Measurements from ENCODE around the gene TBCA. TPM values are rescaled to one million over a fixed set of nuclear protein-coding genes. Genes with fewer than 3 reads are reported as not detected.

TBCA gene
- total RNA-seq, 1 experiment from 2014 or later = 330 TPM

- peaks cover 91% of the 10 kb centered on the region for H3K27me3 ChIP-seq (ENCODE audit: insufficient read depth, low read length)
- Mint-ChIP-seq H3K36me3 (ENCODE audit: insufficient read depth in 1 of 3, low read depth in 3 of 3) (peaks cover 0 to 1% (median 0%) of the 10 kb centered on the region in 3 experiments; a peak in 1 of 7 replicates), H3K4me3 (no peak overlapping the region; a peak in 1 of 5 replicates), H3K4me1 (peaks cover 21 to 63% of the 10 kb centered on the region in 2 experiments), H3K27ac (no peak overlapping the region), H3K27me3 (ENCODE audit: low read depth) (peaks cover 99% of the 10 kb centered on the region), H3K9me3 (peaks cover 2 to 13% of the 10 kb centered on the region in 2 experiments; a peak in 4 of 5 replicates)
- H3K23ac ChIP-seq (ENCODE audit: insufficient read length, low read depth, low read length) = no peak overlapping the region
- H3K18ac ChIP-seq (ENCODE audit: insufficient read length, low read depth, low read length) = no peak overlapping the region
- no peaks in the 10 kb centered on the region for H3K4me1 ChIP-seq (ENCODE audit: insufficient read depth, low read length)
- DNase-seq = no peak
- no peak overlapping the region for H3K27ac ChIP-seq (ENCODE audit: insufficient read length, low read depth, low read length)
- H2BK12ac ChIP-seq (ENCODE audit: insufficient read length, low read depth, low read length) = no peak overlapping the region
- H2AK5ac ChIP-seq (ENCODE audit: insufficient read length, low read length) = no peak overlapping the region
- no peaks in the 10 kb centered on the region for H3K79me1 ChIP-seq (ENCODE audit: insufficient read depth, low read depth, low read length, poor library complexity, severe bottlenecking)
- H4K5ac ChIP-seq (ENCODE audit: insufficient read length, low read depth, low read length) = no peak overlapping the region
- no peak overlapping the region for H4K91ac ChIP-seq (ENCODE audit: insufficient read length, low read depth, low read length)
- no peak overlapping the region for H2BK15ac ChIP-seq (ENCODE audit: low read depth, low read length)
- peaks cover 9% of the 10 kb centered on the region for H3K23me2 ChIP-seq (ENCODE audit: insufficient read length, low read depth, low read length, poor library complexity, severe bottlenecking)
- no peak overlapping the region for H3K4me2 ChIP-seq (ENCODE audit: insufficient read depth, insufficient read length, low read length)
- H4K20me1 ChIP-seq (ENCODE audit: control insufficient read depth, insufficient read depth, insufficient read length) = no peaks in the 10 kb centered on the region
- H3T11ph ChIP-seq (ENCODE audit: low read length) = no peak overlapping the region
- no peak overlapping the region for H3K14ac ChIP-seq (ENCODE audit: insufficient read depth, low read length)
- H3K9me3 ChIP-seq (ENCODE audit: control insufficient read depth, low read depth, low read length) = no peaks in the 10 kb centered on the region
- H2BK120ac ChIP-seq (ENCODE audit: low read depth, low read length, poor library complexity, severe bottlenecking) = no peak overlapping the region
- H4K8ac ChIP-seq (replicated peaks; ENCODE audit: insufficient read length, low read depth, low read length) = no peak overlapping the region
- no peak for TF ChIP-seq CTCF (conservative IDR thresholded peaks at IDR 0.05)
- no peak overlapping the region for H3K4ac ChIP-seq (ENCODE audit: low read depth, low read length)
- H2AFZ ChIP-seq (ENCODE audit: low read length) = no peak overlapping the region
- H2BK5ac ChIP-seq (ENCODE audit: insufficient read length, low read length) = no peak overlapping the region
- no peak overlapping the region for H3K9ac ChIP-seq (ENCODE audit: extremely low read depth, insufficient read length, low read length)
- H2BK20ac ChIP-seq (ENCODE audit: low read depth, low read length, poor library complexity, severe bottlenecking) = no peak overlapping the region
- H3K79me2 ChIP-seq (ENCODE audit: insufficient read depth, low read length) = no peaks in the 10 kb centered on the region
- WGBS (ENCODE audit: extremely low coverage, insufficient read length, low lambda C conversion rate) = no CpG with 5 or more reads among the region's 19 CpGs
- no peak overlapping the region for H3K56ac ChIP-seq (ENCODE audit: insufficient read length, low read depth, low read length)
These were observed 134.0 kb downstream of the TBCA start for GRCh38 chr5:77641963-77642737.

All from H9 (cell line).